ENCODE measurements around the gene CEMIP2.

Gene CEMIP2

GRCh38 chr9:71681104-71681707 lies 87.1 kb downstream of the CEMIP2 start:
- no peak for DNase-seq (ENCODE audit: low spot score)
- Histone ChIP-seq H3K4me3 (ENCODE audit: severe bottlenecking) (no peak overlapping the region), H3K9me3 (ENCODE audit: severe bottlenecking) (no peaks in the 10 kb centered on the region), H3K27me3 (ENCODE audit: insufficient read depth, poor library complexity, severe bottlenecking) (no peaks in the 10 kb centered on the region), H3K27ac (ENCODE audit: poor library complexity, severe bottlenecking) (peak overlapping the region; percentile 92), H3K4me1 (ENCODE audit: insufficient read depth, poor library complexity, severe bottlenecking) (peaks cover 65% of the 10 kb centered on the region), H3K36me3 (ENCODE audit: low read depth) (no peaks in the 10 kb centered on the region)
- TF ChIP-seq, protein P1, sequence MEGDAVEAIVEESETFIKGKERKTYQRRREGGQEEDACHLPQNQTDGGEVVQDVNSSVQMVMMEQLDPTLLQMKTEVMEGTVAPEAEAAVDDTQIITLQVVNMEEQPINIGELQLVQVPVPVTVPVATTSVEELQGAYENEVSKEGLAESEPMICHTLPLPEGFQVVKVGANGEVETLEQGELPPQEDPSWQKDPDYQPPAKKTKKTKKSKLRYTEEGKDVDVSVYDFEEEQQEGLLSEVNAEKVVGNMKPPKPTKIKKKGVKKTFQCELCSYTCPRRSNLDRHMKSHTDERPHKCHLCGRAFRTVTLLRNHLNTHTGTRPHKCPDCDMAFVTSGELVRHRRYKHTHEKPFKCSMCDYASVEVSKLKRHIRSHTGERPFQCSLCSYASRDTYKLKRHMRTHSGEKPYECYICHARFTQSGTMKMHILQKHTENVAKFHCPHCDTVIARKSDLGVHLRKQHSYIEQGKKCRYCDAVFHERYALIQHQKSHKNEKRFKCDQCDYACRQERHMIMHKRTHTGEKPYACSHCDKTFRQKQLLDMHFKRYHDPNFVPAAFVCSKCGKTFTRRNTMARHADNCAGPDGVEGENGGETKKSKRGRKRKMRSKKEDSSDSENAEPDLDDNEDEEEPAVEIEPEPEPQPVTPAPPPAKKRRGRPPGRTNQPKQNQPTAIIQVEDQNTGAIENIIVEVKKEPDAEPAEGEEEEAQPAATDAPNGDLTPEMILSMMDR (IDR thresholded peaks at IDR 0.05; ENCODE audit: poor library complexity, severe bottlenecking), result no peak
- peak; percentile 5; the same call in 1 of the 3 replicates for ATAC-seq (ENCODE audit: low read depth)

- TF ChIP-seq, protein P1 (IDR thresholded peaks at IDR 0.05; ENCODE audit: poor library complexity, severe bottlenecking), result no peak
- Histone ChIP-seq H3K9me3 (ENCODE audit: severe bottlenecking) (no peaks in the 10 kb centered on the region), H3K36me3 (ENCODE audit: low read depth) (no peaks in the 10 kb centered on the region), H3K27me3 (ENCODE audit: insufficient read depth, poor library complexity, severe bottlenecking) (no peaks in the 10 kb centered on the region), H3K4me3 (ENCODE audit: severe bottlenecking) (no peak overlapping the region), H3K27ac (ENCODE audit: poor library complexity, severe bottlenecking) (peak overlapping the region; percentile 92), H3K4me1 (ENCODE audit: insufficient read depth, poor library complexity, severe bottlenecking) (peaks cover 61% of the 10 kb centered on the region)
- DNase-seq (ENCODE audit: low spot score), result no peak
- ATAC-seq (ENCODE audit: low read depth), result peak; percentile 79
Measured at GRCh38 chr9:71680189-71680980, 87.9 kb downstream of the CEMIP2 start.

GRCh38 chr9:71678999-71679398 lies 89.3 kb downstream of the CEMIP2 start:
- no peaks in the 10 kb centered on the region for H3K27me3 ChIP-seq (ENCODE audit: insufficient read depth, poor library complexity, severe bottlenecking)
- TF ChIP-seq, protein P1 (IDR thresholded peaks at IDR 0.05; ENCODE audit: poor library complexity, severe bottlenecking), result no peak
- H3K27ac ChIP-seq (ENCODE audit: poor library complexity, severe bottlenecking), result peak overlapping the region; percentile 92
- peaks cover 56% of the 10 kb centered on the region for H3K4me1 ChIP-seq (ENCODE audit: insufficient read depth, poor library complexity, severe bottlenecking)
- ATAC-seq (ENCODE audit: low read depth) (no peak), DNase-seq (ENCODE audit: low spot score) (no peak)
- H3K9me3 ChIP-seq (ENCODE audit: severe bottlenecking), result no peaks in the 10 kb centered on the region
- no peak overlapping the region for H3K4me3 ChIP-seq (ENCODE audit: severe bottlenecking)
- H3K36me3 ChIP-seq (ENCODE audit: low read depth), result no peaks in the 10 kb centered on the region

DNA sequence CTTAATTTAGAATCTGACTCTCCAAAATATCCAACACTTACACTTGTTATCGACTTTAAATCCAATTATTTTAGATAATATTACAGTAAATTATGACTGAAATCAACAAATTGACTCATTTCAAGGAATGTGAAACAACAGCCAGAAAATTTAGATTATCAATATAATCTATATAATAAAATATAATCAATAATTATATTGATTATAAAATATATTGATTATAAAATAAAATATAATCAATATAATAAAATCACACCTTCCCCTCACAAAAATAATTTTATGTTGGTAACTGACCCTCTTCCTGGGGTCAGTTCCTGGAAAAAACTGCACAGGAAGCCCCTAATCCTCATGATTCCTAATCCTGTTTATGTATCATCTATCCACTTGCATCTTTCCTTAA lies 91.1 kb downstream of the CEMIP2 start:
- no peak for ATAC-seq (ENCODE audit: low read depth)
- H3K36me3 ChIP-seq (ENCODE audit: low read depth), result no peaks in the 10 kb centered on the region
- no peak overlapping the region for H3K4me3 ChIP-seq (ENCODE audit: severe bottlenecking)
- no peaks in the 10 kb centered on the region for H3K27me3 ChIP-seq (ENCODE audit: insufficient read depth, poor library complexity, severe bottlenecking)
- H3K4me1 ChIP-seq (ENCODE audit: insufficient read depth, poor library complexity, severe bottlenecking), result peaks cover 47% of the 10 kb centered on the region
- TF ChIP-seq, protein P1 (IDR thresholded peaks at IDR 0.05; ENCODE audit: poor library complexity, severe bottlenecking), result no peak
- DNase-seq (ENCODE audit: low spot score), result no peak
- H3K9me3 ChIP-seq (ENCODE audit: severe bottlenecking), result no peaks in the 10 kb centered on the region
- H3K27ac ChIP-seq (ENCODE audit: poor library complexity, severe bottlenecking), result peak overlapping the region; percentile 92

DNA sequence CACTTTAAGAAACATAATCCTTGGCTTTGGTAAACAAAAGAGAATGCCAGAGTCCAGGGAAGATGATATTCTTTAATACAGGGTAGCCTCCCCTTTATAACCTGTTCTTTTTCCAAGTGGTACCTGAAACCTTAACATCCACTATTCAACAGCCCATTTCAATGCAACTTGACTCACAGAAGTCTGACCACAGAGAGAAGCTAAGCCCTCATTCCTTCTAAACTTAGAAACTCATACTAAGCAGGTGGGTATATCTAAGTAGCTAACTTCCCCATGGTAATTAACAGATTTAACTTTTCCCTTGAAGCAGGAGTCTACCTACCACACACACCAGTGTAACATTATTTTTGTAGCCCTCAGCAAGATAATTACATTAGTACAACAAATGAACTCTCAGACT lies 91.9 kb downstream of the CEMIP2 start:
- Histone ChIP-seq H3K4me3 (ENCODE audit: severe bottlenecking) (no peak overlapping the region), H3K4me1 (ENCODE audit: insufficient read depth, poor library complexity, severe bottlenecking) (peaks cover 39% of the 10 kb centered on the region), H3K27ac (ENCODE audit: poor library complexity, severe bottlenecking) (no peak overlapping the region), H3K27me3 (ENCODE audit: insufficient read depth, poor library complexity, severe bottlenecking) (no peaks in the 10 kb centered on the region), H3K36me3 (ENCODE audit: low read depth) (no peaks in the 10 kb centered on the region), H3K9me3 (ENCODE audit: severe bottlenecking) (no peaks in the 10 kb centered on the region)
- no peak for ATAC-seq (ENCODE audit: low read depth)
- no peak for DNase-seq (ENCODE audit: low spot score)
- TF ChIP-seq, protein P1 (IDR thresholded peaks at IDR 0.05; ENCODE audit: poor library complexity, severe bottlenecking), result no peak
